GM21825 (cell line): Measurements from ENCODE around the gene WAPL.
A peak's percentile ranks its signal among the peaks of the same experiment; 100 is the strongest.
"Not testable (repeated sequence)": the region's sequence is repeated elsewhere in the genome, so short reads cannot be mapped to it uniquely, and the experiment has no call there.

Experiments used
- ATAC-seq: cut with Tn5 transposase; IDR thresholded peaks from one replicate; pipeline ENCODE4 v1.9.1; 2021; ENCODE audit warnings: mild to moderate bottlenecking, moderate library complexity; ENCODE audit not compliant: unreplicated experiment

Gene WAPL

GRCh38 chr10:86521678-86522509 is at the start of gene WAPL:
Gene WAPL, minus strand, starts transcription at chr10:86521792. Its CDS starts 3,723 bp downstream, at chr10:86518069.
- ATAC-seq: peak; percentile 95

GRCh38 chr10:86569335-86569734 is 47.7 kb upstream of the WAPL start:
- no peak for ATAC-seq

- not testable (repeated sequence) for ATAC-seq
Measured at GRCh38 chr10:86566518-86566917, 44.9 kb upstream of the WAPL start.

GRCh38 chr10:86563338-86563737 is 41.7 kb upstream of the WAPL start:
- not testable (repeated sequence) for ATAC-seq

- ATAC-seq: not testable (repeated sequence)
Measured at GRCh38 chr10:86558695-86559094, 37.1 kb upstream of the WAPL start.

GRCh38 chr10:86556933-86557649 is 35.5 kb upstream of the WAPL start:
- no peak for ATAC-seq

GRCh38 chr10:86556532-86556931 is 34.9 kb upstream of the WAPL start:
- ATAC-seq: no peak

GRCh38 chr10:86553639-86554038 is 32.0 kb upstream of the WAPL start:
- no peak for ATAC-seq

- no peak for ATAC-seq
Measured at GRCh38 chr10:86553213-86553612, 31.6 kb upstream of the WAPL start.

GRCh38 chr10:86547296-86547695 is 25.7 kb upstream of the WAPL start:
- no peak for ATAC-seq

GRCh38 chr10:86545101-86545500 is 23.5 kb upstream of the WAPL start:
- ATAC-seq: no peak

GRCh38 chr10:86540016-86540415 is 18.4 kb upstream of the WAPL start:
- ATAC-seq: no peak

GRCh38 chr10:86538547-86538946 is 17.0 kb upstream of the WAPL start:
- ATAC-seq: no peak

- not testable (repeated sequence) for ATAC-seq
Measured at GRCh38 chr10:86538040-86538439, 16.4 kb upstream of the WAPL start.

- no peak for ATAC-seq
Measured at GRCh38 chr10:86536294-86536861, 14.8 kb upstream of the WAPL start.

GRCh38 chr10:86535132-86535882 is 13.7 kb upstream of the WAPL start:
- ATAC-seq: no peak

GRCh38 chr10:86533328-86533727 is 11.7 kb upstream of the WAPL start:
- ATAC-seq: no peak

- ATAC-seq: not testable (repeated sequence)
Measured at GRCh38 chr10:86528736-86529135, 7.1 kb upstream of the WAPL start.

GRCh38 chr10:86526606-86527005 is 5.0 kb upstream of the WAPL start:
- ATAC-seq: no peak

- not testable (repeated sequence) for ATAC-seq
Measured at GRCh38 chr10:86525713-86526112, 4.1 kb upstream of the WAPL start.
